GM23248 (cell line): ENCODE measurements around the gene COL11A2.

Experiments used
- EZH2 ChIP-seq: fragments of 200-600 bp; sonication (generic); IDR thresholded peaks from 2 replicates; pipeline ENCODE4 v1.6.1; 2018; ENCODE audit warnings: antibody characterized with exemption, mild to moderate bottlenecking; ENCODE audit not compliant: insufficient read depth, poor library complexity, severe bottlenecking
- EZH2phosphoT487 ChIP-seq: fragments of 200-600 bp; sonication (generic); IDR thresholded peaks from 2 replicates; pipeline ENCODE4 v1.6.1; 2018; ENCODE audit warnings: antibody characterized with exemption, moderate library complexity, mild to moderate bottlenecking, low read depth; ENCODE audit not compliant: insufficient read depth

GRCh38 chr6:33195304-33196165, 3.3 kb upstream of the COL11A2 start:
- TF ChIP-seq EZH2, result no peak
- TF ChIP-seq EZH2phosphoT487, result no peak
